GM19468 (cell line): ENCODE results near the gene CACNA1C.

Experiments
- ATAC-seq: cut with Tn5 transposase; IDR thresholded peaks from one replicate; pipeline ENCODE4 v1.9.1; 2021; ENCODE audit warnings: mild to moderate bottlenecking, moderate library complexity, moderate number of reproducible peaks; ENCODE audit not compliant: unreplicated experiment; ENCODE audit errors: extremely low read depth

Gene CACNA1C

DNA sequence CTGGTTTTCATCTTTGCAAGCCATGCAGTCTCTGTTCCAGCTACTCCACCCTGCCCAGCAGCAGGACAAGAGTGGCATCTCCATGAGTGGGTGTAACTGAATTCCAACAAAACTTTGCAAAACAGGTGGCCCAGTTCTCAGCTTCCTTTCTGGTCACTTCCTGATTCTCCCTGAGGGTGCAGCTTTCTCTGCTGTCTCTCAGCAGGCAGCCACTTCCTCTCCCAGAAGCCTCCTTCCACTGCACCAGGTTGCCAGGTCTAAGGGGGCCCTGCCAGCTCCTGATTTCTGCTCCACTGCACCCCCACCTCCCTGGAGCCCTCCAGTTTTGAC is 400.9 kb downstream of the CACNA1C start:
- ATAC-seq: no peak

DNA sequence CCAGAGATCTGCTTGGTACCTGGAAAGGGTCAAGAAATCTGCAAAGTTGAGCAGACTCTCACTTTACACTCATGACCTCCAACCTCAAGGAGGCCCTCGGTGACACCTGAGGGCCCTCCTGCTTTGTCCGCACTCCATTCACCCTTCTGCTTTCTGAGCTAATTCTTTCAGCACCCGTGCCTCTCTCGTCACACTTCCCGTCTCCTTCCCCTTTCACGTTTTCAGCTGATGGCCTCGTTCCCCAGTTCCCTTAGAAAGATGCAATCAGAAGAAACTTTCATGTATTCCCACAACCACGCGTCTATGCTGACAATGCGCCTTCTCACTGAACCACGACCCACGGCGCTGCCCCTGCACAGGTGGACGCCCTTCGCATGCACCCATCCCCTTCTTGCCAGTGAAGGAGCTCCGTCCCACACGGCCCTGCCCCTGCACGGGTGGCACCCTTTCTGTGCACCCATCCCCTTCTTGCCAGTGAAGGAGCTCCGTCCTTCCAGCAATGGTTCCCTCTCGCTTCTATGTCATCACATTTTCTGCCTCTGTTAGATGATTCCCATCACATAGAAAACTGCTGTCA is 401.9 kb downstream of the CACNA1C start:
- no peak for ATAC-seq

DNA sequence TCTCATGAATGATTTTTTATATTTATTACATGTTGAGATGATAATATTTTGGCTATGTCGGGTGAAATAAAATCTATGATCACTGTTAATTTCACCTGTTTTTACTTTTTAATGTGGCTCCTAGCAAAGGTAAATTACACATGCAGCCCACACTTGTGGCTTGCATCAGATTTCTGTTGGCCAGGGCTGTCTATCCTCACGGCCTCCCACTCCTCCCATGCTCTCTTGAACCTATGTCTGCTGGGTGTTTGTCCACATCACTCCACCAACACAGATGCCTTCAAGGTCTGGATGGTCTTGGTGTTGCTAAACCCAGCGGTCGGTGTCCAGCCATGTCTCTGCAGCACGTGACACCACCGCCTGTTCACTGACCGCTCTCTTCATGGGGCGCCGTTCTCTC is 402.6 kb downstream of the CACNA1C start:
- ATAC-seq: no peak

- no peak for ATAC-seq
These were observed 403.5 kb downstream of the CACNA1C start for GRCh38 chr12:2456122-2456812.

- no peak for ATAC-seq
These were observed 404.0 kb downstream of the CACNA1C start for GRCh38 chr12:2456813-2457186.

DNA sequence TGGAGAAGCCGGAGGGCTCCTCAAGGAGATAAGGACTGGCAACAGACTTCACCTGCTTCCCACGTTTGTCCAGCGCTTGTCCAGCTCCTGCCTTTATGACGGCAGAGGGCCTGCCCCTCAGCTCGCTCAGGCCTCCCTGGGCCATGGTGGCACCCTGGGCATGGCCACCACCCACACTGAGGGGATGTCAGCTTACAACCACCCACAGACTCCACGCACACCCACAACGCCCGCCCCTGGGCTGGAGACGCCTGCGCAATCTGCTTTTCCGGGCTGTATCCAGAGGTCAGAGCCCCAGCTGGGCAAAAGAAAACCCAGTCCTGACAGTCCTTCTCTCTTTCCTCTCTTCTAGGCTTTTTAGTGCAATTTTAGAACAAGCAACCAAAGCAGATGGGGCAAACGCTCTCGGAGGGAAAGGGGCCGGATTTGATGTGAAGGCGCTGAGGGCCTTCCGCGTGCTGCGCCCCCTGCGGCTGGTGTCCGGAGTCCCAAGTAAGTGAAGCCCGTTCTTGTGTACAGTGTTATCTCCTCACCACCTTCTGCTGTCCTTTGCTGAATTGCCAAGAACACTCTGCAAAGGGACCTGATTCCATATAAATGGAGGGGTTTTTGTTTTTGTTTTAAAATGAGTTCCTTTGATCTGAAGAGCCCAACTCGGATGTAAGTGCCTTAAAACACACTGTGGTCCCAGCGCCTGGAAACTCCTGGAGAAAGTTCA is 404.6 kb downstream of the CACNA1C start:
- ATAC-seq: no peak

DNA sequence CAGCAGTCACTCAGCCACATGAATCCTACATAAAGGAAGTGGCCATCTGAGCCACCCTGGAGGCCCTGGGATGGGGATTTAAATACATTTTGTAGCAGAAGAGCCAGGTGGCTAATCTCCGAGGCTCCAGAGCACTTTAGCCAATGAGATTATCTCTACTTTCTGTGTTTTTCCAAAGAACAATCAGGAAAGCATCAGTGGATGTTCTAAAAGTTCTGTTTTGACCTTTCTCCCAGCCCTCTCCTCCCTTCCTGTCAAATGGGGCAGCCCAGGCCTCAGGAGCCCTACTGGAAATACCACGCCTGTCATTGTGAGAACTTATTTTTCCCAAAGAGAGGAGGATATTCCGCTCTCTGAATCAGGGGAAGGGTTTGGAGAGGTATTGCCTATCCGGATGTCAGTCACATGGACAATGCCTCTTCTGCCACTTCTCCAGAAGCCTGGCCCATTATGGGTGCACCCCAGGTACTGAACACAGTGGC is 405.2 kb downstream of the CACNA1C start:
- ATAC-seq: no peak

DNA sequence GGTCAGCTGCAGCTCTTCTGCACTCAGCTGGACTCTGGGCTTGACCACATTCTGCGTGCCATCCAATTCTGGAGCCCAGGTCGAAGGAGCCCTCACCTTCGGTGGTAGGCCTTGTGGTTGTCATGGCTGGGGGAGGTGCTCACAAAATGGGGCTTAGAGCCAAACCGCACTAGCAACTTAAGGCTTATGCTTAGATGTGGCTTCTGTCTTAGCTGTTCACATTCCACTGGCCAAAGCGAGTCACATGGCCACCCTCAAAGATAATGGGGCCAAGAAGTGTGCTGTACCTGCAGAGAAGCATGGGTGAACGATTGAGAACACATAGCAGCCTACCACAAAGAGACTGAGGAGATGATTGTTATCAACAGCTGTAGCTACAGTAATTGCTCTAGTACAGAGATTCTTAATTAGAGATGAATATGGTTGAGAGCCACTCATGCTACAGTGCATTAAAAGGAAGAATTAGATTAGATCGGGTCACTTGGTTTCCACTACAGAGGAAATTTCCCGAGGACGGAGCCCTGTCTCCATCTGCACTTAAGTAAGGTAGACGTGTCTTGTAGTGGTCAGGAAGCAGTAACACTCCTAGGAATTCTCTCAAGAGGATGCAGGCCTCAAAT is 407.4 kb downstream of the CACNA1C start:
- no peak for ATAC-seq

DNA sequence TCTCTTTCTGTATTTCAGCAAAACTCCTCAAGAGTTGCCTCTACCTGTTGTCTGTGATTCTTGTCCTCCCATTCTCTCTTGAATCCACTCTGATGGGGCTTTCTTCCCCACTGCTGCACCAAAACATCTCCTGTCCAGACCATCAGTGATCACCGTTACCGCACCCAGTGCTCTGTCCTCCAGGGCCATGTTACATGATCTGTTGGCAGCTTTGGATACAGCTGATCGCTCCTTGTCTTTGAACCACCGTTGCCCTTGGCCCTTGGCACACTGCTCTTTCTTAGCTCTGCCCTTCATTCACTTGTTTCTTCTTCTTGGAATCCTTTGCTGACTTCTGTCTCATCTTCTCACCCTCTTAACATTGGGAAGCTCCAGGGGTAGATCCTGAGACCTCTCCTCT is 408.3 kb downstream of the CACNA1C start:
- no peak for ATAC-seq

DNA sequence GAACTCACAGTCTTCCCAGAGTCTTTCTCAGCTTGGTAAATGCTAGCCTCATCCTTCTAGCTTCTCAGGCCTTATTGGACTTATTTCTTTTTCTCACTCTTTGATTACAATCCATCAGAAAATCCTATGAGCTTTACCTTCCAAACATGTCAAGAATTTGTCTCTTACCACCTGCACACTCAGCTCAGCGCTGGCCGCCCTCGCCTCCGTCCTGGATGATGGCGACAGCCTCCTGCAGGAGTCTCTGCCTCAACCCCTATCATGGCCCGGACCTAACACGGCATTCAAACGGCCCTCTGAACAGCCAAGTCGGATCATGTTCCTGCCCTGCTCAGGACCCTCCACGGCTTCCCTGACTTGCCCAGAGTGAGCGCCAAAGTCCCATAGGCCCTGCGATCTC is 408.9 kb downstream of the CACNA1C start:
- no peak for ATAC-seq

DNA sequence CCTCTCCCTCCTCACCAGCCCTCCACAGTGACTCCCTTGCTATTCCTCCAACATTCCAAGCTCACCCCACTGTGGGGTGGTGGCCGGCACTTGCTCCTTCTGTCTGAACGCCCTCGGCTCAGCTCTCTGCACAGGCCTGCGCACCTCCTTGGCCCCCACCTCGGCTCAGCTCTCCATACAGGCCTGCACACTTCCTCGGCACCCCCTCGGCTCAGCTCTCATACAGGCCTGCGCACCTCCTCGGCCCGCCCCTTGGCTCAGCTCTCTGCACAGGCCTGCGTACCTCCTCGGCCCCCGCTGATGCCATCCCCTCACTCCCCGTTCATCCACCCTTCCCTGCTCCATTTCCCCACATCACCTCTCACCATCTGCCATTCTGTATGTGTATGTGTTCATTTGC is 409.3 kb downstream of the CACNA1C start:
- ATAC-seq: no peak

GRCh38 chr12:2463719-2464118 is 410.9 kb downstream of the CACNA1C start:
- ATAC-seq: no peak

DNA sequence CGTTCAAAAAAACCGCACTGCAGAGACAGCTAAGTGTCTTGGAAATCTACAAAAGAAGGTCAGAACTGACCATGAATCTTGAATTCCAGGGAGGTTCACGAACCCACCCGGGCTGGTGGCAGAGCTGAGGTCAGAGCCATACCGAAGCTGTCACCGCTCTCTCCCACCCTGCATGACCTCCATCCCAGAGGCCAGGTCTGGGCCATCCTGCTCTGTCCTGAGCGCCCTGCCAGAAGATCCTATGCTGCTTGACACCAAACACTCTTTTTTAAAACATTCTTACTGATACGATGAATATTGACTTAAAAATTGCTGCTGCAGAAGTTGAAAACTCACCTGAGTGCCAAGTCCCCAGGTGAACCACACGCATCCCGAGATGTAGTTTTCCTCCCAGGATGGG is 412.9 kb downstream of the CACNA1C start:
- no peak for ATAC-seq

DNA sequence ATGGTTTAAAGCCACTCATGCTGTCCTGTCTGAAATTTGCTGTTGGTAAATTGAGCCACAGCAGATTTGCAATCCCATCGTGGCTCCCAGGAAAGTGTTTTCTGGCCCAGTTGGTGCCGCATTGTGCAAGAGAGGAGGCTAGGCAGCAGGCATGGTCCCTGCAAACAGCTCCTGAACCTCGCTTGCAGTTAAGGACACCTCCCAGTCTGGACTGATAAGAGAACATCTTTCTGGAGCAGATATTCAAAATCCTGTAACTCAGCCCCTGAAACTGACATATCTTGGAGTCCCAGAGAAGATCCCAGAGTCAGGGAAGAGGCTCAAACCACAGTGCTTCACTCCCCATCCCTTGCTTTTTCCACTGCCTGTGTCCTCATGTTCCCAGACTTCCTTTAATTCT is 413.4 kb downstream of the CACNA1C start:
- ATAC-seq: no peak

- ATAC-seq: no peak
These were observed 414.8 kb downstream of the CACNA1C start for GRCh38 chr12:2467447-2468195.

- ATAC-seq: no peak
These were observed 423.2 kb downstream of the CACNA1C start for GRCh38 chr12:2475984-2476383.

DNA sequence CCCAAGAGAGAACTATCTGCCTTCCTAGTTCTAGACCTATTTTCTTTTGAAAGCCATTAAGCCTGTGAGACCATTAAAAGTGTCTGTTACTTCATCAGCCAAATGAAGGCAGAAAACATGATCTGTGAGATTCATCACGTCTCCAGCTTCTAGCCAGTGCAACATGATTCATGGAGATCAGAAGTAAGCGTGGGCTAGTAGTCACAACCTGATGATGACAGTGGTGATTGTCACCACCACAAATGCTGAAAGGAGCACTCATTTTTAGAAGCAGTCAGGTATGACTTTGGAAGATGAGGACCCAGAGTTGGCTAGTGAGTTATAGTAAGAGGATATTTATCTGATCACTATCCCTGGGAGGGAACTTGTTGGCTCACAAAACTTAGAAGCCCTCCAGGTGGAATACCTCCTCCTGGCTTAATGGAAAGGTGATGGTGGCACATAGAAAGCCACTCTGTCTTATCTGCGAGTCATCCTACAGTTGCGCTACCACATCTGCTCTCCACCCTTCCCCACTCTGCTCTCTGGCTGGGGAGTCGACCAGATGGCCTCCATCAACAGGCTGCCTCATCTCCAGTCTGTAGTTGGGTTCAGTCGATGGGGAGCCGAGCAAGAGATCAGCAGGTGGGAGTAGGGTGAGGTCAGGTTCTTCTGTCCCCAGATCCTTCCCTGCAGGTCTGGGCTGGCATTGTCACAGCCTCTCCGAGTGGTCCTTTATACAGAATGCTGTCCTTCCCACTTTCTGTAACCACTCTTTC is 424.4 kb downstream of the CACNA1C start:
- no peak for ATAC-seq

GRCh38 chr12:2479851-2480535 is 427.2 kb downstream of the CACNA1C start:
- ATAC-seq: no peak

- ATAC-seq: no peak
These were observed 428.6 kb downstream of the CACNA1C start for GRCh38 chr12:2481346-2481745.
